ENCODE data around the gene CD52.

- TF ChIP-seq CTCF (IDR thresholded peaks at IDR 0.05), result no peak
- no peak for TF ChIP-seq POLR2A (IDR thresholded peaks at IDR 0.05)
These were observed 47.2 kb downstream of the CD52 start for GRCh38 chr1:26364956-26365355.
